Brain microvascular endothelial cell (primary cell): ENCODE measurements around the gene POU3F1.

Experiments
- DNase-seq: peaks from one replicate; pipeline ENCODE4 v3.0.0-alpha.2; 2020
- H3K27ac ChIP-seq: fragments of 250-450 bp; sonication (Bioruptor Pico); 2 replicates; pipeline ENCODE4 v1.5.1; 2020; ENCODE audit warnings: mild to moderate bottlenecking, moderate library complexity
- H3K27me3 ChIP-seq: fragments of 250-450 bp; sonication (Bioruptor Pico); replicated peaks from 2 replicates; pipeline ENCODE4 v1.5.1; 2020; ENCODE audit warnings: mild to moderate bottlenecking
- H3K36me3 ChIP-seq: fragments of 250-450 bp; sonication (Bioruptor Pico); replicated peaks from 2 replicates; pipeline ENCODE4 v1.5.1; 2020; ENCODE audit warnings: mild to moderate bottlenecking
- H3K4me3 ChIP-seq: 2 replicates; pipeline ENCODE4 v1.5.1; 2011; ENCODE audit warnings: low read depth, mild to moderate bottlenecking, control low read depth, low read length, moderate library complexity
- CTCF ChIP-seq: IDR thresholded peaks from 2 replicates; pipeline ENCODE4 v1.5.1; 2011; ENCODE audit warnings: low read depth, mild to moderate bottlenecking, moderate library complexity, low read length, control low read depth, inconsistent platforms; ENCODE audit errors: missing control alignments
- in situ Hi-C: cut with HindIII; loops from 2 replicates; pipeline ENCODE4 v1.10.0; 2017; ENCODE audit warnings: low sequenced_read_pairs, low pct_ligation_motif_present

The POU3F1 gene

GRCh38 chr1:38029685-38030511 is 16.7 kb downstream of the POU3F1 start:
- no peak for TF ChIP-seq CTCF
- peak; percentile 64 for DNase-seq
- in situ Hi-C loops: loop anchor here (25.0 kb wide), 1 partner anchor 782 kb away; no protein-coding TSS in a partner anchor
- Histone ChIP-seq H3K27ac (peak overlapping the region; percentile 13), H3K36me3 (peaks cover 13% of the 10 kb centered on the region), H3K4me3 (peak overlapping the region; percentile 26), H3K27me3 (no peaks in the 10 kb centered on the region)

DNA sequence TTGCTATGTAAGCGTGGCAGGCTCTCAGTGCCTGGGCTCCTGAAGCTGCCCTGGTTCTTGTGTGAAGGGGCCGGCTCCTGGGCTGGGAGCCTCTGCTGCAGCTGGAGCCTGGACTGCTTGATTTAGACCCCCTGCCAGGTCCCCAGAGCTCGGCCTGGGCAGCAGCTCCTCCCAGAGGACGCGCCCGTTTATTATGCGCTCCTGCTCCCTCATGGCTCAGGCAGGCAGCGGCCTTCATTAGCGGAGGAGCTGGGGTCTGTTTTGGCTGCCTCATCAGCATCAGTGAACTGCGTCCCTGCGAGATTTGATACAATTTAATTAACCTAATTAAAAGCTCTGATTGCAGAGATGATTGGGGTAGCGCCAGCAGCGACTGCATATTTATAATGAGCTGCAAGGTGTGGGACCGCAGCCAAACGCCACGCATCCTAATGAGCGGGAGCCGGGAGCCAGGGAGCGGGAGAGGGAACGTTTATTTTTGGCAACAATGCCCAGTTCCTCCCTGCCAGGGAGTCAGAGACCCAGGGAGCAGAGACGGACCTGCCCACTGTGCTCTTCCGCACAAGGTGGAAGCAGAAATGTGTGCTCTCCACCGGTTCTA is 17.4 kb downstream of the POU3F1 start:
- in situ Hi-C loops: loop anchor here (25.0 kb wide), 1 partner anchor 783 kb away; no protein-coding TSS in a partner anchor
- no peaks in the 10 kb centered on the region for H3K27me3 ChIP-seq
- peaks cover 17% of the 10 kb centered on the region for H3K36me3 ChIP-seq
- no peak overlapping the region for H3K27ac ChIP-seq
- no peak overlapping the region for H3K4me3 ChIP-seq
- TF ChIP-seq CTCF: peak; percentile 33
- DNase-seq: no peak

- Histone ChIP-seq H3K4me3 (no peak overlapping the region), H3K27ac (no peak overlapping the region), H3K27me3 (no peaks in the 10 kb centered on the region), H3K36me3 (peaks cover 22% of the 10 kb centered on the region)
- in situ Hi-C loops: loop anchor here (25.0 kb wide), 1 partner anchor 784 kb away; no protein-coding TSS in a partner anchor
- DNase-seq: no peak
- peak; percentile 23 for TF ChIP-seq CTCF
Measured at GRCh38 chr1:38028671-38029070, 17.9 kb downstream of the POU3F1 start.

GRCh38 chr1:38028105-38028591 is 18.4 kb downstream of the POU3F1 start:
- in situ Hi-C loops: loop anchor here (25.0 kb wide), 1 partner anchor 784 kb away; no protein-coding TSS in a partner anchor
- Histone ChIP-seq H3K36me3 (peaks cover 27% of the 10 kb centered on the region), H3K4me3 (no peak overlapping the region), H3K27me3 (no peaks in the 10 kb centered on the region), H3K27ac (no peak overlapping the region)
- no peak for DNase-seq
- TF ChIP-seq CTCF: no peak

- Histone ChIP-seq H3K4me3 (no peak overlapping the region), H3K27ac (no peak overlapping the region), H3K36me3 (peaks cover 34% of the 10 kb centered on the region), H3K27me3 (no peaks in the 10 kb centered on the region)
- no peak for DNase-seq
- in situ Hi-C loops: loop anchor here (25.0 kb wide), 1 partner anchor 785 kb away; no protein-coding TSS in a partner anchor
- TF ChIP-seq CTCF: no peak
Measured at GRCh38 chr1:38027201-38028104, 19.1 kb downstream of the POU3F1 start.
